Panc1 (cell line): Measurements from ENCODE around the gene SRSF3. TPM values are rescaled to one million over a fixed set of nuclear protein-coding genes. Genes with fewer than 3 reads are reported as not detected.

ENCODE experiments used
- ATAC-seq: fragments of 200-7000 bp; cut with Tn5 transposase; 2 replicates; pipeline ENCODE4 v1.9.1; 2020; ENCODE audit warnings: mild to moderate bottlenecking, moderate library complexity
- BruUV-seq: library from RNA; stranded (reverse); fragments of 400-500 nt; replicated peaks from 2 replicates; lab custom pipeline; 2021; lab: Mats Ljungman, UMichigan
- CTCF ChIA-PET: fragments of 300-600 bp; sonication (Branson Sonifier 250); formaldehyde crosslinking; loops from one replicate; lab custom pipeline; 2022; ENCODE audit warnings: antibody characterized with exemption; lab: Charles Lee
- POLR2A ChIA-PET: fragments of 300-600 bp; sonication (Branson Sonifier 250); formaldehyde crosslinking; loops from one replicate; lab custom pipeline; 2022; ENCODE audit warnings: antibody characterized with exemption; lab: Charles Lee
- DNase-seq: peaks from one replicate; pipeline ENCODE4 v3.0.0-alpha.2; 2010; ENCODE audit warnings: low read depth, low spot score
- H3K27ac ChIP-seq: 2 replicates; pipeline ENCODE4 v1.5.1; 2011; ENCODE audit warnings: mild to moderate bottlenecking, low read length, inconsistent platforms
- H3K27me3 ChIP-seq: fragments of 200-500 bp; sonication (Bioruptor generic); 2 replicates; pipeline ENCODE4 v1.6.0; 2014; ENCODE audit warnings: low read length, inconsistent platforms; ENCODE audit not compliant: control insufficient read depth, insufficient read depth
- H3K36me3 ChIP-seq: fragments of 200-500 bp; sonication (Bioruptor generic); 2 replicates; pipeline ENCODE4 v1.5.1; 2014; ENCODE audit warnings: inconsistent platforms, mild to moderate bottlenecking, low read length, moderate library complexity; ENCODE audit not compliant: control insufficient read depth, insufficient read depth
- H3K4me1 ChIP-seq: 2 replicates; pipeline ENCODE4 v1.5.1; 2011; ENCODE audit warnings: inconsistent platforms, mild to moderate bottlenecking, low read length, moderate library complexity; ENCODE audit not compliant: control insufficient read depth, insufficient read depth
- H3K4me3 ChIP-seq, 2 experiments: 2 replicates each; pipeline ENCODE4 v1.5.1; 2011 to 2012; ENCODE audit warnings: low read depth in 2 of 2, low read length in 2 of 2, mild to moderate bottlenecking in 2 of 2, inconsistent platforms in 1 of 2, moderate library complexity in 1 of 2
- H3K9me3 ChIP-seq: fragments of 200-500 bp; sonication (Bioruptor generic); 2 replicates; pipeline ENCODE4 v1.5.1; 2014; ENCODE audit warnings: low read depth, mild to moderate bottlenecking, inconsistent platforms, low read length, moderate library complexity; ENCODE audit not compliant: control insufficient read depth, insufficient read depth
- CTCF ChIP-seq: fragments of 450-650 bp; IDR thresholded peaks from 2 replicates; pipeline ENCODE4 v1.5.1; 2017; ENCODE audit warnings: mild to moderate bottlenecking
- POLR2AphosphoS5 ChIP-seq: IDR thresholded peaks from 2 replicates; pipeline ENCODE4 v1.6.1; 2012; ENCODE audit warnings: mild to moderate bottlenecking, low read depth, low read length, moderate library complexity
- REST ChIP-seq, 2 experiments: IDR thresholded peaks; 2 replicates each; pipeline ENCODE4 v1.6.1; 2011 to 2012; ENCODE audit warnings: low read depth in 2 of 2, control low read depth in 1 of 2, low read length in 1 of 2, mild to moderate bottlenecking in 1 of 2, moderate library complexity in 1 of 2; ENCODE audit not compliant: insufficient read depth in 1 of 2
- SIN3A ChIP-seq: IDR thresholded peaks from 2 replicates; pipeline ENCODE4 v1.6.1; 2012; ENCODE audit warnings: low read depth, mild to moderate bottlenecking, low read length, moderate library complexity, borderline replicate concordance; ENCODE audit not compliant: insufficient read depth
- TCF7L2 ChIP-seq: IDR thresholded peaks from 2 replicates; pipeline ENCODE4 v1.6.1; 2011; ENCODE audit warnings: mild to moderate bottlenecking, low read depth, low read length, inconsistent platforms
- in situ Hi-C: cut with HindIII; loops from 2 replicates; pipeline ENCODE4 v1.10.0; 2016; ENCODE audit warnings: low sequenced_read_pairs, low pct_unique_long_range_greater_than_20kb
- intact Hi-C: fragments of 100-400 bp; cut with micrococcal nuclease; formaldehyde crosslinking; loops from one replicate; pipeline ENCODE4 v1.10.0; 2022; ENCODE audit not compliant: unreplicated experiment
- total RNA-seq: library from RNA; stranded (reverse); gene quantifications from one replicate; pipeline ENCODE4 v1.2.1, GENCODE V29; 2021; ENCODE audit not compliant: unreplicated experiment

SRSF3 gene
- total RNA-seq, 1 experiment from 2014 or later: 356 TPM

DNA sequence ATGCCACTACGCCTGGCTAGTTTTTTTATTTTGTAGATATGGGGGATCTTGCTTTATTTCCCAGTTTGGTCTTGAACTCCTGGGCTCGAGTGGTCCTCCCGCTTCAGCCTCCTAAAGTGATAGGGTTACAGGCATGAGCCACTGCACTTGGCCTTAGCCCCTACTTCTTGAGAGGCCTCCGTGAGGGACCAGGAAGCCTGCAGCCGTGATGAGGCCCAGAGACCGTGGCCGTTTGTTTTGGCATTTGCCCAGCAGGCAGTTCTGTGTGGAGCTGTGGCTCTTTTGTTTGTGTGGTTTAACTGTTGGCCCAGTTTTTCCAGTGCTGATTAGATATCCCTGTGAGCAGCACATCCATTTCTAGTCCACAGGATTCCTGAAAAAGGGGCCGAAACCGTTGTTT is 39.8 kb downstream of the SRSF3 start:
- no peak for DNase-seq

More for the DNA sequence above, 39.8 kb downstream of the SRSF3 start:
- intact Hi-C loops: no loop called here
- no peak overlapping the region for H3K4me3 ChIP-seq
- ChIA-PET POLR2A (no interaction called here), CTCF (interaction anchor here (0.6 to 0.7 kb wide), 2 partner anchors 9 kb away, joined by 3 to 4 read pairs; no protein-coding TSS in a partner anchor)
- no peaks in the 10 kb centered on the region for H3K27me3 ChIP-seq
- no peaks in the 10 kb centered on the region for H3K36me3 ChIP-seq
- BruUV-seq: no TSS peak
- peak overlapping the region; percentile 79 for H3K27ac ChIP-seq
- peak; percentile 88 for ATAC-seq
- TF ChIP-seq POLR2AphosphoS5: peak; percentile 70; the same call in 1 of the 2 replicates
- TF ChIP-seq CTCF: no peak
- TF ChIP-seq REST (IDR thresholded peaks at IDR 0.05; ENCODE audit: insufficient read depth in 1 of 2, low read depth in 2 of 2, low read length in 1 of 2): no peak
- 0 out of 2 replicates have a peak, but pooled peaks have one; percentile 37 for TF ChIP-seq TCF7L2
- no peak for TF ChIP-seq SIN3A
- H3K9me3 ChIP-seq: no peaks in the 10 kb centered on the region
- H3K4me1 ChIP-seq: peaks cover 27% of the 10 kb centered on the region
- in situ Hi-C loops: no loop called here
